HG02943 (cell line): Measurements from ENCODE around the gene DHDDS.
"Not testable (repeated sequence)": the region's sequence is repeated elsewhere in the genome, so short reads cannot be mapped to it uniquely, and the experiment has no call there.

ENCODE experiments used
- ATAC-seq: cut with Tn5 transposase; IDR thresholded peaks from one replicate; pipeline ENCODE4 v1.9.1; 2021; ENCODE audit warnings: mild to moderate bottlenecking, low read depth, moderate library complexity; ENCODE audit not compliant: unreplicated experiment

The DHDDS gene

GRCh38 chr1:26474818-26475217 lies 42.7 kb downstream of the DHDDS start:
- no peak for ATAC-seq

- ATAC-seq: no peak
These were observed 43.9 kb downstream of the DHDDS start for GRCh38 chr1:26475989-26476388.

- no peak for ATAC-seq
These were observed 44.8 kb downstream of the DHDDS start for GRCh38 chr1:26476958-26477357.

GRCh38 chr1:26477446-26478152 lies 45.5 kb downstream of the DHDDS start:
- ATAC-seq: no peak

- ATAC-seq: no peak
These were observed 46.0 kb downstream of the DHDDS start for GRCh38 chr1:26478159-26478558.

GRCh38 chr1:26478988-26479387 lies 46.9 kb downstream of the DHDDS start:
- no peak for ATAC-seq

- ATAC-seq: no peak
These were observed 50.8 kb downstream of the DHDDS start for GRCh38 chr1:26482921-26483320.

GRCh38 chr1:26483980-26484379 lies 51.9 kb downstream of the DHDDS start:
- no peak for ATAC-seq

GRCh38 chr1:26490155-26490554 lies 58.0 kb downstream of the DHDDS start:
- no peak for ATAC-seq

GRCh38 chr1:26493267-26493666 lies 61.1 kb downstream of the DHDDS start:
- no peak for ATAC-seq

- ATAC-seq: no peak
These were observed 61.8 kb downstream of the DHDDS start for GRCh38 chr1:26493938-26494337.

GRCh38 chr1:26496861-26497260 lies 64.7 kb downstream of the DHDDS start:
- ATAC-seq: no peak

GRCh38 chr1:26498894-26499293 lies 66.8 kb downstream of the DHDDS start:
- no peak for ATAC-seq

- peak; percentile 69 for ATAC-seq
These were observed 68.5 kb downstream of the DHDDS start for GRCh38 chr1:26500488-26501175.

GRCh38 chr1:26510711-26511110 lies 78.6 kb downstream of the DHDDS start:
- ATAC-seq: not testable (repeated sequence)

- ATAC-seq: not testable (repeated sequence)
These were observed 83.7 kb downstream of the DHDDS start for GRCh38 chr1:26515836-26516235.

- no peak for ATAC-seq
These were observed 85.1 kb downstream of the DHDDS start for GRCh38 chr1:26516987-26517765.

GRCh38 chr1:26517766-26518049 lies 85.6 kb downstream of the DHDDS start:
- no peak for ATAC-seq

- ATAC-seq: no peak
These were observed 86.2 kb downstream of the DHDDS start for GRCh38 chr1:26518355-26518754.

GRCh38 chr1:26520339-26520738 lies 88.2 kb downstream of the DHDDS start:
- no peak for ATAC-seq
